GM19468 (cell line): ENCODE data around the gene ADAMTS3.

Experiments
- ATAC-seq: cut with Tn5 transposase; IDR thresholded peaks from one replicate; pipeline ENCODE4 v1.9.1; 2021; ENCODE audit warnings: mild to moderate bottlenecking, moderate library complexity, moderate number of reproducible peaks; ENCODE audit not compliant: unreplicated experiment; ENCODE audit errors: extremely low read depth

ADAMTS3 gene

GRCh38 chr4:72568959-72569718 lies at the start of gene ADAMTS3:
Gene ADAMTS3, minus strand, starts transcription at chr4:72569221. Its CDS starts 459 bp downstream, at chr4:72568762.
- ATAC-seq: no peak

- ATAC-seq: no peak
These were observed 44.9 kb upstream of the ADAMTS3 start for GRCh38 chr4:72613959-72614358.

GRCh38 chr4:72606751-72607150 lies 37.7 kb upstream of the ADAMTS3 start:
- no peak for ATAC-seq

GRCh38 chr4:72604324-72604723 lies 35.3 kb upstream of the ADAMTS3 start:
- ATAC-seq: no peak

- ATAC-seq: no peak
These were observed 33.7 kb upstream of the ADAMTS3 start for GRCh38 chr4:72602396-72603376.

- ATAC-seq: no peak
These were observed 22.8 kb upstream of the ADAMTS3 start for GRCh38 chr4:72591547-72592454.

GRCh38 chr4:72587334-72587733 lies 18.3 kb upstream of the ADAMTS3 start:
- ATAC-seq: no peak

GRCh38 chr4:72582853-72583252 lies 13.8 kb upstream of the ADAMTS3 start:
- ATAC-seq: no peak

- ATAC-seq: no peak
These were observed 8.2 kb upstream of the ADAMTS3 start for GRCh38 chr4:72577211-72577610.

GRCh38 chr4:72571337-72571736 lies 2.3 kb upstream of the ADAMTS3 start:
- ATAC-seq: no peak

GRCh38 chr4:72569719-72570235 lies 756 bp upstream of the ADAMTS3 start:
- ATAC-seq: no peak

- no peak for ATAC-seq
These were observed 973 bp downstream of the ADAMTS3 start for GRCh38 chr4:72567821-72568675.

GRCh38 chr4:72567036-72567435 lies 2.0 kb downstream of the ADAMTS3 start:
- ATAC-seq: no peak

- ATAC-seq: no peak
These were observed 2.5 kb downstream of the ADAMTS3 start for GRCh38 chr4:72566464-72566972.

GRCh38 chr4:72564789-72565188 lies 4.2 kb downstream of the ADAMTS3 start:
- no peak for ATAC-seq

GRCh38 chr4:72564184-72564583 lies 4.8 kb downstream of the ADAMTS3 start:
- ATAC-seq: no peak

GRCh38 chr4:72558655-72559054 lies 10.4 kb downstream of the ADAMTS3 start:
- ATAC-seq: no peak

- no peak for ATAC-seq
These were observed 12.0 kb downstream of the ADAMTS3 start for GRCh38 chr4:72557021-72557420.

GRCh38 chr4:72555377-72555831 lies 13.6 kb downstream of the ADAMTS3 start:
- no peak for ATAC-seq
